HUES64 (cell line): ENCODE data around the gene SCAPER.

ENCODE experiments used
- H3K27ac ChIP-seq: 2 replicates; pipeline ENCODE4 v1.7.0; 2013; ENCODE audit warnings: low read depth, low read length, inconsistent platforms
- H3K27me3 ChIP-seq: 2 replicates; pipeline ENCODE4 v1.6.1; 2013; ENCODE audit warnings: mild to moderate bottlenecking, low read length; ENCODE audit not compliant: insufficient read depth
- H3K36me3 ChIP-seq: 2 replicates; pipeline ENCODE4 v1.6.1; 2013; ENCODE audit warnings: mild to moderate bottlenecking, low read length; ENCODE audit not compliant: insufficient read depth
- H3K4me1 ChIP-seq: 2 replicates; pipeline ENCODE4 v1.6.1; 2013; ENCODE audit warnings: mild to moderate bottlenecking, low read length, moderate library complexity; ENCODE audit not compliant: insufficient read depth
- H3K4me3 ChIP-seq: 2 replicates; pipeline ENCODE4 v1.5.1; 2013; ENCODE audit warnings: mild to moderate bottlenecking, low read length, moderate library complexity
- H3K9ac ChIP-seq: 2 replicates; pipeline ENCODE4 v1.6.1; 2013; ENCODE audit warnings: mild to moderate bottlenecking, low read depth, low read length
- H3K9me3 ChIP-seq: 2 replicates; pipeline ENCODE4 v1.6.1; 2013; ENCODE audit warnings: low read depth, low read length; ENCODE audit not compliant: insufficient read depth
- WGBS: fragments of 150-250, 120-280 bp; methylation state at CpG from one replicate; pipeline ENCODE4 v1.1.7; 2013; ENCODE audit warnings: missing lambda C conversion rate; 5-methylcytosine and 5-hydroxymethylcytosine counted together

SCAPER gene

GRCh38 chr15:76337059-76337695, 568.0 kb downstream of the SCAPER start:
- Histone ChIP-seq H3K36me3 (no peaks in the 10 kb centered on the region), H3K27ac (no peak overlapping the region), H3K4me3 (peak overlapping the region; percentile 33), H3K9ac (no peak overlapping the region), H3K9me3 (0 out of 2 replicates have a peak, but pooled peaks cover 2% of the 10 kb centered on the region), H3K27me3 (peaks cover 88% of the 10 kb centered on the region), H3K4me1 (peaks cover 6% of the 10 kb centered on the region; the same call in 1 of the 2 replicates)
- 3% methylated on average over 25 of the region's 25 CpGs for WGBS

- under 1% methylated on average over 38 of the region's 40 CpGs for WGBS
- Histone ChIP-seq H3K9me3 (no peaks in the 10 kb centered on the region), H3K27ac (peak within 1 kb of the TSS; percentile 32; the same call in 1 of the 2 replicates), H3K4me1 (peaks cover 6% of the 10 kb centered on the region; the same call in 1 of the 2 replicates), H3K36me3 (no peaks in the 10 kb centered on the region), H3K9ac (peak within 1 kb of the TSS; percentile 66), H3K4me3 (peak within 1 kb of the TSS; percentile 61), H3K27me3 (peaks cover 81% of the 10 kb centered on the region)
Observed at GRCh38 chr15:76336254-76337058, 568.7 kb downstream of the SCAPER start, which contains the start of gene ISL2. Gene ISL2 (plus strand): TSS chr15:76336773. CDS start chr15:76336884, 111 bp downstream.

- Histone ChIP-seq H3K9me3 (no peaks in the 10 kb centered on the region), H3K36me3 (no peaks in the 10 kb centered on the region), H3K27me3 (peaks cover 72% of the 10 kb centered on the region), H3K9ac (peak overlapping the region; percentile 66), H3K27ac (peak overlapping the region; percentile 32; the same call in 1 of the 2 replicates), H3K4me1 (peaks cover 6% of the 10 kb centered on the region; the same call in 1 of the 2 replicates), H3K4me3 (peak overlapping the region; percentile 61)
- 1% methylated on average over 38 of the region's 39 CpGs for WGBS
Observed at GRCh38 chr15:76335307-76336253, 569.6 kb downstream of the SCAPER start.

- H3K4me3 ChIP-seq: peak overlapping the region; percentile 61
- peaks cover 5% of the 10 kb centered on the region; the same call in 1 of the 2 replicates for H3K4me1 ChIP-seq
- H3K27ac ChIP-seq: no peak overlapping the region
- no peaks in the 10 kb centered on the region for H3K9me3 ChIP-seq
- H3K27me3 ChIP-seq: peaks cover 63% of the 10 kb centered on the region
- H3K9ac ChIP-seq: no peak overlapping the region; the same call in 1 of the 2 replicates
- no peaks in the 10 kb centered on the region for H3K36me3 ChIP-seq
- 27% methylated on average over 44 of the region's 44 CpGs for WGBS
Observed at GRCh38 chr15:76334438-76335306, 570.5 kb downstream of the SCAPER start.

GRCh38 chr15:76333720-76334437, 571.3 kb downstream of the SCAPER start:
- H3K9me3 ChIP-seq: no peaks in the 10 kb centered on the region
- peaks cover 55% of the 10 kb centered on the region for H3K27me3 ChIP-seq
- no peaks in the 10 kb centered on the region for H3K36me3 ChIP-seq
- H3K4me1 ChIP-seq: 0 out of 2 replicates have a peak, but pooled peaks cover 3% of the 10 kb centered on the region
- H3K27ac ChIP-seq: no peak overlapping the region
- 44% methylated on average over 9 of the region's 9 CpGs for WGBS
- H3K9ac ChIP-seq: no peak overlapping the region
- no peak overlapping the region for H3K4me3 ChIP-seq

- WGBS: 91% methylated on average over 1 of the region's 1 CpG
- Histone ChIP-seq H3K4me3 (no peak overlapping the region), H3K27me3 (peaks cover 49% of the 10 kb centered on the region), H3K4me1 (0 out of 2 replicates have a peak, but pooled peaks cover 3% of the 10 kb centered on the region), H3K9ac (no peak overlapping the region), H3K9me3 (no peaks in the 10 kb centered on the region), H3K36me3 (no peaks in the 10 kb centered on the region), H3K27ac (no peak overlapping the region)
Observed at GRCh38 chr15:76333309-76333708, 571.8 kb downstream of the SCAPER start.

- 96% methylated on average over 1 of the region's 1 CpG for WGBS
- H3K4me3 ChIP-seq: no peak overlapping the region
- 0 out of 2 replicates have a peak, but pooled peaks cover 3% of the 10 kb centered on the region for H3K4me1 ChIP-seq
Observed at GRCh38 chr15:76332796-76333195, 572.3 kb downstream of the SCAPER start.

GRCh38 chr15:76330080-76330680, 575.0 kb downstream of the SCAPER start:
- no peaks in the 10 kb centered on the region for H3K9me3 ChIP-seq
- 0 out of 2 replicates have a peak, but pooled peaks cover 3% of the 10 kb centered on the region for H3K4me1 ChIP-seq
- WGBS: 75% methylated on average over 7 of the region's 7 CpGs
- H3K4me3 ChIP-seq: no peak overlapping the region
- H3K9ac ChIP-seq: no peak overlapping the region
- peaks cover 18% of the 10 kb centered on the region for H3K27me3 ChIP-seq
- no peak overlapping the region for H3K27ac ChIP-seq
- H3K36me3 ChIP-seq: no peaks in the 10 kb centered on the region

More at GRCh38 chr15:76332796-76333195, 572.3 kb downstream of the SCAPER start:
- peaks cover 44% of the 10 kb centered on the region for H3K27me3 ChIP-seq
- H3K9ac ChIP-seq: no peak overlapping the region
- H3K36me3 ChIP-seq: no peaks in the 10 kb centered on the region
- H3K9me3 ChIP-seq: no peaks in the 10 kb centered on the region
- no peak overlapping the region for H3K27ac ChIP-seq

GRCh38 chr15:76328958-76329357, 576.2 kb downstream of the SCAPER start:
- H3K36me3 ChIP-seq: no peaks in the 10 kb centered on the region
- no peak overlapping the region for H3K9ac ChIP-seq
- 89% methylated on average over 4 of the region's 4 CpGs for WGBS
- H3K27ac ChIP-seq: no peak overlapping the region
- H3K4me3 ChIP-seq: no peak overlapping the region
- no peaks in the 10 kb centered on the region for H3K9me3 ChIP-seq
- peaks cover 6% of the 10 kb centered on the region; the same call in 1 of the 2 replicates for H3K27me3 ChIP-seq
- H3K4me1 ChIP-seq: 0 out of 2 replicates have a peak, but pooled peaks cover under 1% of the 10 kb centered on the region
